Gastroesophageal sphincter (tissue), 3 donors: ENCODE results near the gene ARID5B.

Experiments used
- CTCF ChIP-seq, 4 experiments: fragments of 200-600 bp in 2 of 4; fragments of 450-650 bp in 2 of 4; sonication (generic) in 1 of 4; IDR thresholded peaks; one replicate each; pipeline ENCODE4 v1.5.1; 2017 to 2019; ENCODE audit warnings: antibody characterized with exemption in 4 of 4, mild to moderate bottlenecking in 2 of 4, moderate library complexity in 2 of 4
- POLR2AphosphoS5 ChIP-seq: sonication (generic); formaldehyde crosslinking; IDR thresholded peaks from one replicate; pipeline ENCODE4 v1.6.1; 2017; ENCODE audit warnings: antibody characterized with exemption

- TF ChIP-seq POLR2AphosphoS5 (no peak), CTCF (IDR thresholded peaks at IDR 0.05) (no peak)
Measured at GRCh38 chr10:61890881-61891409, 10.6 kb upstream of the ARID5B start.
